ENCODE data around the gene PRAMEF33.
"Not testable (repeated sequence)": the region's sequence is repeated elsewhere in the genome, so short reads cannot be mapped to it uniquely, and the experiment has no call there.

Gene PRAMEF33

DNA sequence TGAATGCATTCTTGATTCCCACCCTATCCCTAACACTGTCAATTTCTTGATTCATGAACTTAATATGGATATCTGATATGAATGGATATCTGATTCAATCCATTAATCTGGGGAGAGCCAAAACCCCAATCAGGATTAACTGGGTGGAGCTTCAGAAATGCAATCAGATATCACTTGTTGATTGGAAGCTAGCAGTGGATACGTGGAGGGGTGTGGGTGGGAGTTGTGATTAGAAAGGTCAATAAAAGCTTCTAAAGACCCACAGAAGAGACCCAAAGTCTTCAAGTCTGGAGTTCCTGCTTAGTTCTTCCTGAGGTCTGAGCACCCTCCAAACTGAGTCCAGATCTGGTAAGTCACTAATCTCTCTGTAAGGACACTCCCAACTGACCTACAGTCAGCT is at the start of gene PRAMEF33:
Gene PRAMEF33, plus strand, starts transcription at position 301 of the 400 bp plus-strand sequence. CDS start 2,416 bp downstream, outside the sequence.
- not testable (repeated sequence) for H3K36me3 Mint-ChIP-seq (ENCODE audit: low read depth); H3K4me1 Mint-ChIP-seq (ENCODE audit: low read depth); H3K27me3 Mint-ChIP-seq (ENCODE audit: low read depth); H3K27ac Mint-ChIP-seq; H3K4me3 Mint-ChIP-seq; DNase-seq (ENCODE audit: low spot score); H3K9me3 Mint-ChIP-seq

DNA sequence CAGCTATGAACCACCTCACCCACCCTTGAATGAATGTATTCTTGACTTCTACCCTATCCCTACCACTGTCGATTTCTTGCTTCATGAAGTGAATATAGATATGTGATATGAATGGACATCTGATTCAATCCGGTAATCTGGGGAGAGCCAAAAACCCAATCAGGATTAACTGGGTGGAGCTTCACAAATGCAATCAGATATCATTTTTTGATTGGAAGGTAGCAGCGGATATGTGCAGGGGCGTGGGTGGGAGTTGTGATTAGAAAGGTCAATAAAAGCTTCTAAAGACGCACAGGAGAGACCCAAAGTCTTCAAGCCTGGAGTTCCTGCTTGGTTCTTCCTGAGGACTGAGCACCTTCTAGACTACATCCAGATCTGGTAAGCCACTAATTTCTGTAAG is 49.4 kb upstream of the PRAMEF33 start, which contains the start of gene PRAMEF5:
Gene PRAMEF5, plus strand, starts transcription at position 301 of the 400 bp plus-strand sequence. CDS start 5,071 bp downstream, outside the sequence.
- not testable (repeated sequence) for DNase-seq (ENCODE audit: low spot score); H3K36me3 Mint-ChIP-seq (ENCODE audit: low read depth); H3K9me3 Mint-ChIP-seq; H3K27me3 Mint-ChIP-seq (ENCODE audit: low read depth); H3K27ac Mint-ChIP-seq; H3K4me3 Mint-ChIP-seq; H3K4me1 Mint-ChIP-seq (ENCODE audit: low read depth)

- H3K36me3 Mint-ChIP-seq (ENCODE audit: low read depth); H3K4me1 Mint-ChIP-seq (ENCODE audit: low read depth); H3K27ac Mint-ChIP-seq; H3K4me3 Mint-ChIP-seq; H3K27me3 Mint-ChIP-seq (ENCODE audit: low read depth); H3K9me3 Mint-ChIP-seq; DNase-seq (ENCODE audit: low spot score): not testable (repeated sequence)
These were observed 38.2 kb upstream of the PRAMEF33 start for GRCh38 chr1:13265124-13265523.

DNA sequence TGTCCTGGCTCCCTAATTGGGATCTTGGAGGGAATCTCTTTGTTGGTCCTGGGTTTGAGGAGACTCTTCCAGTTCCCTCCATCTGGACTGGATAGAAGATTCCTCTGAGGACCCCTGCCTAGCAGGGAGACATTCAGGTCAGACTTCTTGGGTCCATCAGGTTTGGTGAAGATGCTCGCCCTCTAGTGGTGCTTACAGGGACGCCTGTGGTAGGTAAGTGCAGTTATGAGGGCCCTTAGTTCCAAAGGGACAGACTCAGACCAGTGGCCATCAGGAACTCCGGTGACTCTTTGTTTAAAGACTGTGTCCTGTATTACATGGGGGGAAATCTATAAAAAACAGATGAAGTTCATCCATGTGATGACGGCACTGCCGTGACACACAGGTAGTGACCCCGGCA is 26.3 kb upstream of the PRAMEF33 start:
- H3K27me3 Mint-ChIP-seq (ENCODE audit: low read depth); H3K27ac Mint-ChIP-seq; H3K4me1 Mint-ChIP-seq (ENCODE audit: low read depth); H3K9me3 Mint-ChIP-seq; H3K36me3 Mint-ChIP-seq (ENCODE audit: low read depth); H3K4me3 Mint-ChIP-seq; DNase-seq (ENCODE audit: low spot score): not testable (repeated sequence)

GRCh38 chr1:13279617-13280016 is 23.7 kb upstream of the PRAMEF33 start:
- not testable (repeated sequence) for H3K4me1 Mint-ChIP-seq (ENCODE audit: low read depth); H3K4me3 Mint-ChIP-seq; DNase-seq (ENCODE audit: low spot score); H3K9me3 Mint-ChIP-seq; H3K27ac Mint-ChIP-seq; H3K27me3 Mint-ChIP-seq (ENCODE audit: low read depth); H3K36me3 Mint-ChIP-seq (ENCODE audit: low read depth)

DNA sequence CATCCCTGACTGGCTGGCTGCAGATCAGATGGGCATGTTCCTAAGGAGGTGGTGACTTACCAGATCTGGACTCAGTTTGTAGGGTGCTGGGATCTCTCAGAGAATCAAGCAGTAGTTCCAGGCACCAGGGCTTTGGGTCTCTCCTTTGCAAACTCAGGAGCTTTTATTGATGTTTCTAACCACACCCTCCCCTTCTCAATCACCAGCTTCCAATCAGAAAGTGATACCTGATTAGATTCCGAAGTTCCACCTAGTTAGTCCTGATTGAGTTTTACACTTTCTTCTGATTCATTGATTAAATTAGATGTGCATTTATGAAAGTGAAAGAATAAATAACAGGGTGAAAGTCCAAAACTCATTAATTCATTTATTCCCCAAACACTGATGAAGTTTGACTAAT is 18.3 kb upstream of the PRAMEF33 start, which contains the start of gene PRAMEF8:
Gene PRAMEF8, minus strand, starts transcription at position 101 of the 400 bp plus-strand sequence. CDS start 1,046 bp downstream, outside the sequence.
- not testable (repeated sequence) for H3K27ac Mint-ChIP-seq; H3K9me3 Mint-ChIP-seq; H3K36me3 Mint-ChIP-seq (ENCODE audit: low read depth); DNase-seq (ENCODE audit: low spot score); H3K4me3 Mint-ChIP-seq; H3K4me1 Mint-ChIP-seq (ENCODE audit: low read depth); H3K27me3 Mint-ChIP-seq (ENCODE audit: low read depth)

GRCh38 chr1:13289030-13289429 is 14.3 kb upstream of the PRAMEF33 start:
- H3K9me3 Mint-ChIP-seq; DNase-seq (ENCODE audit: low spot score); H3K4me3 Mint-ChIP-seq; H3K27me3 Mint-ChIP-seq (ENCODE audit: low read depth); H3K4me1 Mint-ChIP-seq (ENCODE audit: low read depth); H3K27ac Mint-ChIP-seq; H3K36me3 Mint-ChIP-seq (ENCODE audit: low read depth): not testable (repeated sequence)

GRCh38 chr1:13297216-13297931 is 6.0 kb upstream of the PRAMEF33 start:
- H3K36me3 Mint-ChIP-seq (ENCODE audit: low read depth); H3K27me3 Mint-ChIP-seq (ENCODE audit: low read depth); DNase-seq (ENCODE audit: low spot score); H3K27ac Mint-ChIP-seq; H3K4me3 Mint-ChIP-seq; H3K4me1 Mint-ChIP-seq (ENCODE audit: low read depth); H3K9me3 Mint-ChIP-seq: not testable (repeated sequence)

GRCh38 chr1:13298699-13299098 is 4.6 kb upstream of the PRAMEF33 start:
- not testable (repeated sequence) for H3K9me3 Mint-ChIP-seq; H3K4me3 Mint-ChIP-seq; H3K36me3 Mint-ChIP-seq (ENCODE audit: low read depth); DNase-seq (ENCODE audit: low spot score); H3K27ac Mint-ChIP-seq; H3K4me1 Mint-ChIP-seq (ENCODE audit: low read depth); H3K27me3 Mint-ChIP-seq (ENCODE audit: low read depth)

DNA sequence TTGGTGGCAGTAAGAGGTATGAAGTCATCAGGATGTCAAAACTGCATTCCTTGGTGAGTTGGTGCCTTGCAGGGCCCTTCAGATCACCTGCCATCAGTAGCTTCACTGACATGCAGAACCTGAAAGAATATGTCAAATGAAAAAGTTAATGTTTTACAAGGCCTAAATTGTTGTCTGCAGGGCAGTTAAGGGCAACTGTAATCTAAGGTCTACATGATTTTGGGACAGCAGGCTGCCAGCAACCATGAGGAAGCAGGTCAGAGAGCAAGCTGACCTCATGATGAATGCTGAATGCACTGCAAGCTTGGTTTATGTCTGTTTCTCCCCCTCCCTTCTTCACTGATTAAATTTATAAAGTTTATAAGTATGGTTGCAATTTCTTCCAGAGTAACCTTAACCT is 1.1 kb upstream of the PRAMEF33 start:
- not testable (repeated sequence) for DNase-seq (ENCODE audit: low spot score); H3K36me3 Mint-ChIP-seq (ENCODE audit: low read depth); H3K9me3 Mint-ChIP-seq; H3K4me1 Mint-ChIP-seq (ENCODE audit: low read depth); H3K27me3 Mint-ChIP-seq (ENCODE audit: low read depth); H3K27ac Mint-ChIP-seq; H3K4me3 Mint-ChIP-seq

DNA sequence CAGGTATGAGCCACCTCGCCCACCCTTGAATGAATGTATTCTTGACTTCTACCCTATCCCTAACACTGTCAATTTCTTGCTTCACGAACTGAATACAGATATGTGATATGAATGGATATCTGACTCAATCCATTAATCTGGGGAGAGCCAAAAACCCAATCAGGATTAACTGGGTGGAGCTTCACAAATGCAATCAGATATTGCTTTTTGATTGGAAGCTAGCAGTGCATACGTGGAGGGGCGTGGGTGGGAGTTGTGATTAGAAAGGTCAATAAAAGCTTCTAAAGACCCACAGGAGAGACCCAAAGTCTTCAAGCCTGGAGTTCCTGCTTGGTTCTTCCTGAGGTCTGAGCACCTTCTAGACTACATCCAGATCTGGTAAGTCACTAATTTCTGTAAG is 11.9 kb downstream of the PRAMEF33 start, which contains the start of gene PRAMEF15:
Gene PRAMEF15, plus strand, starts transcription at position 301 of the 400 bp plus-strand sequence. CDS start 2,827 bp downstream, outside the sequence.
- not testable (repeated sequence) for H3K36me3 Mint-ChIP-seq (ENCODE audit: low read depth); H3K4me1 Mint-ChIP-seq (ENCODE audit: low read depth); DNase-seq (ENCODE audit: low spot score); H3K27ac Mint-ChIP-seq; H3K9me3 Mint-ChIP-seq; H3K4me3 Mint-ChIP-seq; H3K27me3 Mint-ChIP-seq (ENCODE audit: low read depth)

- not testable (repeated sequence) for H3K4me1 Mint-ChIP-seq (ENCODE audit: low read depth); H3K36me3 Mint-ChIP-seq (ENCODE audit: low read depth); H3K9me3 Mint-ChIP-seq; H3K27me3 Mint-ChIP-seq (ENCODE audit: low read depth); H3K27ac Mint-ChIP-seq; DNase-seq (ENCODE audit: low spot score); H3K4me3 Mint-ChIP-seq
These were observed 39.2 kb downstream of the PRAMEF33 start for GRCh38 chr1:13342496-13342895.

GRCh38 chr1:13347034-13347433 is 43.7 kb downstream of the PRAMEF33 start, which contains the start of gene PRAMEF14:
TSS of gene PRAMEF14 (minus strand) at chr1:13347134. CDS start at chr1:13345314, 1,820 bp downstream.
- not testable (repeated sequence) for H3K9me3 Mint-ChIP-seq; H3K4me3 Mint-ChIP-seq; H3K27ac Mint-ChIP-seq; H3K36me3 Mint-ChIP-seq (ENCODE audit: low read depth); H3K4me1 Mint-ChIP-seq (ENCODE audit: low read depth); H3K27me3 Mint-ChIP-seq (ENCODE audit: low read depth); DNase-seq (ENCODE audit: low spot score)

DNA sequence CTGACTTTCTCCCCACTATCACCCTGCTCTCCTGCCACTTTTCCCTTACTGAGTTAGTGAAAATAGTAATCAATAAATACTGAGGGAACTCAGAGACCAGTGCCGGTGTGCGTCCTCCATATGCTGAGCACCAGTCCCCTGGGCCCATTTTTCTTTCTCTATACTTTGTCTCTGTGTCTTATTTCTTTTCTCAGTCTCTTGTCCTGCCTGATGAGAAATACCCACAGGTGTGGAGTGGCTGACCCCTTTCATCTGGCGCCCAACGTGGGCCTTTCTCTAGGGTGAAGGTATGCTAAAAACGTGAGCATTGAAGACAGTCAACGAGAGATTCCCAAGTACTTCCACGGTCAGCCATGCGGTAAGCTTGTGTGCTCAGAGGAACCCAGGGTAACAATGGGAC is 50.1 kb downstream of the PRAMEF33 start:
- H3K27me3 Mint-ChIP-seq (ENCODE audit: low read depth); H3K27ac Mint-ChIP-seq; H3K4me3 Mint-ChIP-seq; DNase-seq (ENCODE audit: low spot score); H3K9me3 Mint-ChIP-seq; H3K4me1 Mint-ChIP-seq (ENCODE audit: low read depth); H3K36me3 Mint-ChIP-seq (ENCODE audit: low read depth): not testable (repeated sequence)

DNA sequence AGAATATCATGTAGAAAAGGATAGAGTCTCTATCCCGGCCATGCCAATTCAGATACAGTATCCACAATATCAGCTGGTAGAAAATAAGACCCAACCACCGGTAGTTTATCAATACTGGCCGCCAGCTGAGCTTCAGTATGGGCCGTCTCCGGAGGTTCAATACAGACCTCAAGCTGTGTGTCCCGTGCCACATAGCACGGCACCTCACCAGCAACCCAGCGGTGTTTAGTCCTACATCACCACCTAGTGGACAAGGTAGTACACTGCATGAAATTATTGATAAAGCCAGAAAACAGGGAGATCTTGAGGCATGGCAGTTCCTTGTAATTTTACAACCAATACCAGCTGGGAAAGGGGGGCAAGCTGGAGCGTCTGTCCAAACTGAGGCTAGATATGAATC is 51.1 kb downstream of the PRAMEF33 start:
- H3K27ac Mint-ChIP-seq; H3K9me3 Mint-ChIP-seq; DNase-seq (ENCODE audit: low spot score); H3K4me1 Mint-ChIP-seq (ENCODE audit: low read depth); H3K36me3 Mint-ChIP-seq (ENCODE audit: low read depth); H3K27me3 Mint-ChIP-seq (ENCODE audit: low read depth); H3K4me3 Mint-ChIP-seq: not testable (repeated sequence)

Measured in T-helper 2 cell treated with Interferon-gamma antibody and Interleukin-4, amounts not matched to agents 5 μg/mL and 100 μg/mL, for 36 hours (primary cell).